ENCODE results near the gene IRF8.

- no peak for TF ChIP-seq CTCF (IDR thresholded peaks at IDR 0.05 in 8 of 11, conservative IDR thresholded peaks at IDR 0.05 in 3 of 11)
- peak in 1 of 3 donors; percentile 30 for TF ChIP-seq POLR2AphosphoS5 (IDR thresholded peaks at IDR 0.05)
Measured at GRCh38 chr16:85872734-85873133, 26.2 kb upstream of the IRF8 start.
